Choroid plexus epithelial cell (primary cell): ENCODE measurements around the gene FLAD1.

Experiments used
- DNase-seq: peaks from one replicate; pipeline ENCODE4 v3.0.0-alpha.2; 2010; ENCODE audit warnings: low read depth
- H3K4me3 ChIP-seq: 2 replicates; pipeline ENCODE4 v1.5.1; 2011; ENCODE audit warnings: low read depth, mild to moderate bottlenecking, control low read depth, low read length, moderate library complexity
- TF ChIP-seq, protein P1 (sequence below): conservative IDR thresholded peaks from 2 replicates; pipeline ENCODE4 v1.5.1; 2011; ENCODE audit warnings: low read depth, mild to moderate bottlenecking, control low read depth, inconsistent platforms, low read length, moderate library complexity

Gene FLAD1

DNA sequence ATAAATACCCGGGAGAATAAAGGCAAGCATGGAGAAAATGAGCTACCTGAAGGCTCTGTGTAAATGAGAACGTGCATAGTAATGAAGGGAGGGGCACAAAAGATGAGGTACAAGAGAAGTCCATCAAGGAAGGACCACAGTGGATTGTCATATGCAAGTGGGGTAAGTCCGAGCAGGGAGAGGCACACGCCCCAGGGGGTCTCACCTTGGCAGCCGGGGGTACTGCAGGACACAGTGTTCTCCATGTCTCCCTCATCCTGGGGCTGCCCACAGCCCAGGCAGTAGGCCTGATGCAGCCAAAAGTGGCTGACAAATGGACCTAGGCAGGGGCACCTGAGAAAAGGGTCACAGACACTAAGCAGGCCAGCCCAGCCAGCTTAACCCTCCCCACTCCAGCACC lies 40.5 kb downstream of the FLAD1 start:
- no peak for DNase-seq
- TF ChIP-seq, protein P1, sequence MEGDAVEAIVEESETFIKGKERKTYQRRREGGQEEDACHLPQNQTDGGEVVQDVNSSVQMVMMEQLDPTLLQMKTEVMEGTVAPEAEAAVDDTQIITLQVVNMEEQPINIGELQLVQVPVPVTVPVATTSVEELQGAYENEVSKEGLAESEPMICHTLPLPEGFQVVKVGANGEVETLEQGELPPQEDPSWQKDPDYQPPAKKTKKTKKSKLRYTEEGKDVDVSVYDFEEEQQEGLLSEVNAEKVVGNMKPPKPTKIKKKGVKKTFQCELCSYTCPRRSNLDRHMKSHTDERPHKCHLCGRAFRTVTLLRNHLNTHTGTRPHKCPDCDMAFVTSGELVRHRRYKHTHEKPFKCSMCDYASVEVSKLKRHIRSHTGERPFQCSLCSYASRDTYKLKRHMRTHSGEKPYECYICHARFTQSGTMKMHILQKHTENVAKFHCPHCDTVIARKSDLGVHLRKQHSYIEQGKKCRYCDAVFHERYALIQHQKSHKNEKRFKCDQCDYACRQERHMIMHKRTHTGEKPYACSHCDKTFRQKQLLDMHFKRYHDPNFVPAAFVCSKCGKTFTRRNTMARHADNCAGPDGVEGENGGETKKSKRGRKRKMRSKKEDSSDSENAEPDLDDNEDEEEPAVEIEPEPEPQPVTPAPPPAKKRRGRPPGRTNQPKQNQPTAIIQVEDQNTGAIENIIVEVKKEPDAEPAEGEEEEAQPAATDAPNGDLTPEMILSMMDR: no peak

DNA sequence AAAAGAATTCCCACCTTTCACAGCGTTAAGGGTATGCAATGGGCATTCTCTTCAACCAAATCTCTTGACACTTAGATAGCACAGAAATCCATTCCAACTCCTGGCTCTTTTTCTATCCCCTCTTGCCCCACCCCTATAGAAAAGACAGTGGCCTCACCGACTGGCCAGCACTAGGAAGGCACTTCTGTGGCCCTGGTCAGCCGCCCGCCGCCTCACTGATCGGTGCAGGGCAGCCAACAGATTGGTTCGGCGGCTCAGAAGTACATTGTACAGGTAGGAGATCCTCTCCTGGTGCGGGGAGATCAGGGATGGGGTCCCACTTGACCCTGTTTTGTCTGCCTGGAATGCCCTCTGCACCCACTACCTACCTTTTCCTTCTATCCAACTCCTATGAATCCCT lies 41.2 kb downstream of the FLAD1 start:
- H3K4me3 ChIP-seq: no peak overlapping the region
- TF ChIP-seq, protein P1: no peak
- no peak for DNase-seq

More for the DNA sequence above, 40.5 kb downstream of the FLAD1 start:
- H3K4me3 ChIP-seq: no peak overlapping the region

DNA sequence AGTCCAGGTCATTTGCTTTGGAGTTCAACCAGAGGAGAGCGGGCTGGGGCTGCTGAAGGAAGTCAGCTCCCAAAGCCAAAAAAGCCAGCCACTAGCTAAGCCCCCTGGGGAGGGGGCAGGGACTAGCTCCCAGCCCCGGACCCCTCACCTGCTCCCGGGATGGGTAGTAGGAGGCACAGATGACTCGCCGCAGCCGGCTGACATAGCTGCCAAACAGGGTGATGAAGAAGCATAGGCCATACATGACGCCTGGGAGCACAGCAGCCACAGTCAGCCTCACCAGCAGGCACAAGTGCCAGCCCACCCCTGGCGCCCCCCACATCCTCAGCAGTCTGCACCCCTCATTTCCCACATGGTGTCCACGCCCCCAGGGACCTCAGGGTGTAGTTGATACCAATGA lies 43.0 kb downstream of the FLAD1 start:
- DNase-seq: no peak
- no peak overlapping the region for H3K4me3 ChIP-seq
- TF ChIP-seq, protein P1: no peak

DNA sequence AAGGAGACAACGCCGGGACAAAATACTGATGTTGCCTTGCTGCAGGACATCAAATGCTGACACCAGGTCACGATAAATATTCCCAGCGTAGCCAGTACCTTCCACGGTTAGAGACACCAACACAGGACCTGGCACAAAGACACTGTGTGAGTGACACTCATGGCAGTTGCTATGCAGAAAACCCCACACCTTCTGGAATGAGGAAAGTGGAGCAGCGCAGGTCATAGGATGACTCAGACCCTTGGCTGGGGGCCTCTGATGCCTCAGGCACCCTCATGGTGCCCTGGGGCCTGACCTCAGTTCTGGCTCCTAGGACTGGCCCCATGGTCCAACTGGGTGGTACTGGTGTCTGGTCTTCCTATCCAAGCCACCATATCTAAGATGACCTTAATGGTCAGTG lies 43.4 kb downstream of the FLAD1 start:
- TF ChIP-seq, protein P1: no peak
- no peak overlapping the region for H3K4me3 ChIP-seq
- no peak for DNase-seq

DNA sequence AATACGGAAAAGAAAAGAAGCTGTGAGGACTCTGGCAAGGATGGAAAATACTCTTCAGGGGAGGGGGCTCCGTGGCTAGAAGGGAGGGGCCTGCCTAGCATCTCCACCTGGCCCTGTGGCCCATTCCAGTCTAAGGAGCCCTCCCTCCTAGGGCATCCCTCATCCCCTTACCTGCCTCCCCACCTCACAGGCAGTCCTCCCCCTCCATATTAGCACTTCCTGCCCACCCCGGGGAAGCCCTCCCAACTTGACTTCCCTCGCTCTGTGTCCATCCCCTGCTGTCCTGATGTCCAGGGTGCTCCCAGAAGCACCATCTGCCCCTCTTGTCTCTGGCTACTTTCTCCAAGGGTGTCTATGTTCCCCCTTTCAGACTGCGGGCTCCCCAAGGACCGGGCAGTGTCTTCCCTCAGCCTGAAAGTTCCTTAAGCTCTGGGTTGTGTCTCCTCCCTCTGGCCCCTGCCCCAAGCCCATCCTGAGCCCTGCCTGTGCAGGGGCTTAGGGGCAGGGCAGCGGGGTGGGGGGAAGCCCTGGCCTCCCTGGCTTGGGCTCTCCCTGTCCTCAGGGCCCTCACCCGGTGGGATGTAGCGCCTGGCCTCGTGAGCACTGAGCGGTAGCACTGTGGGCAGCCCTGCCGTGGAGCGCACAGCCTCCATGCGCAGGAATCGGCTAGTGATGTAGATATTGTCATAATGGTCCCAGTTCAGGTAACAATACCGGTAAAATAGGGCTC lies 46.5 kb downstream of the FLAD1 start:
- no peak for DNase-seq
- TF ChIP-seq, protein P1: no peak

DNA sequence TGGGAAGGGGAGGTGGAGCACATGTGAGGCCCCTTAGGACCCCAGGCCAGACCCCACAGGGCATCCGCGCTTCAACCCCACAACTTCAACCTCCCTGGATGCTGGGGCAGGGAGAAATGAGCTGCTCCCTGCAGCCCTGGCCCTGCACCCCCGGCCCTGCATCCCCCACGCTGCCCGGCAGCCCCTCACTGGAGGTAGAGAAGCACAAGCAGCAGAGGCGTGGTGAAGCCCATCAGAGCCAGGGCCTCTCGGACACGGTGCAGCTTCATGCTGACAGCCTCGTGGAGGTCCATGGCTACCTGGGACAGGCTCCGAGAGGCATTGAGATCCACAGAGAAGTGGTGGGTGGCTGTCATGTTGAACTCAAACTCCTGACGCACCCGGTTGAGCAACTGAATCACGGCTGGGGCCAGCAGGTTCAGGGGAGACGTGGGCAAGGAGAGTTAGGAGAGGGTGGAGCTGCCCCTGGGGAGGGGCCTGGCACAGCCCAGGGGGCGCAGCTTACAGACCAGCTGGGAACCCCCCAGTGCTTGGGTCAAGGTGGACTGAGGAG lies 47.2 kb downstream of the FLAD1 start:
- H3K4me3 ChIP-seq: no peak overlapping the region
- no peak for DNase-seq
- TF ChIP-seq, protein P1: no peak

More for the DNA sequence above, 46.5 kb downstream of the FLAD1 start:
- no peak overlapping the region for H3K4me3 ChIP-seq

DNA sequence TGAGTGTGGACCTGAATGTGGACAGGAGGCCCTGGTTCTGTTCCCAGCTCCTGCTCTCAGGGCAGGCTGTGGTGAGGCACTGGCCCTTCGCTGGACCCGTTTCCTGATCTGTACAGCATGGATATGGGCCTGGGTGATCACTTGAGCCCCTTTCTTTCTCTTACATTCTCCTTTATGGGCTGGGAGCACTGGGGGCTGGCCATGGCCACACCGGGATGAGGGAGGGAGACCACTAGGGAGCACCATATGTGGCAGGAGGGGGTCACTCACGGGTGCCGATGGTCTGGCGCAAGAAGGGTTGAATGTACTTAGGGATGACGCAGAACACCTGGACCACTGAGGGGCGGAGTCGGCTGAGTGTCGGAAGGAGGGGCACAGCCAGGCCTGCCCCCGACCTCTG lies 47.8 kb downstream of the FLAD1 start:
- TF ChIP-seq, protein P1: no peak
- no peak for DNase-seq
- no peak overlapping the region for H3K4me3 ChIP-seq
